Thoracic aorta (tissue), 2 donors: Measurements from ENCODE around the gene THRAP3. TPM values are rescaled to one million over a fixed set of nuclear protein-coding genes. Genes with fewer than 3 reads are reported as not detected.
"Not testable (repeated sequence)": the region's sequence is repeated elsewhere in the genome, so short reads cannot be mapped to it uniquely, and the experiment has no call there.

ENCODE experiments used
- ATAC-seq: fragments of 150-250 bp; one replicate; pipeline ENCODE4 v1.8.0; 2017; ENCODE audit warnings: low read depth; ENCODE audit not compliant: insufficient number of reproducible peaks, low FRiP score
- DNase-seq: peaks from one replicate; pipeline ENCODE4 v3.0.0-alpha.2; 2020; ENCODE audit warnings: low spot score
- H3K27ac ChIP-seq, 2 donors: fragments of 200-600 bp; sonication (generic); 1 replicate in 1 of 2; 2 replicates in 1 of 2; pipeline ENCODE4 v1.5.1; 2016; ENCODE audit warnings: mild to moderate bottlenecking in 2 of 2, moderate library complexity in 2 of 2
- H3K27me3 ChIP-seq: fragments of 200-600 bp; sonication (generic); replicated peaks from 2 replicates; pipeline ENCODE4 v1.6.0; 2016; ENCODE audit warnings: mild to moderate bottlenecking; ENCODE audit not compliant: insufficient read depth
- H3K36me3 ChIP-seq: fragments of 200-600 bp; sonication (generic); one replicate; pipeline ENCODE4 v1.5.1; 2016
- H3K4me1 ChIP-seq, 2 donors: fragments of 200-600 bp; sonication (generic); 1 replicate in 1 of 2; 2 replicates in 1 of 2; pipeline versions ENCODE4 v1.5.1 to v1.6.0; 2016; ENCODE audit warnings: low read depth in 2 of 2, mild to moderate bottlenecking in 1 of 2; ENCODE audit not compliant: control insufficient read depth in 1 of 2
- H3K4me3 ChIP-seq: fragments of 200-600 bp; sonication (generic); 2 replicates; pipeline ENCODE4 v1.5.1; 2016; ENCODE audit warnings: mild to moderate bottlenecking
- H3K9me3 ChIP-seq: fragments of 200-600 bp; sonication (generic); 2 replicates; pipeline ENCODE4 v1.5.1; 2016
- total RNA-seq, 2 donors: library from RNA; depleted of rRNA; stranded (reverse); fragments of >200 nt; gene quantifications; one replicate each; pipeline versions ENCODE4 v1.1.0 to v1.2.3, GENCODE V29; 2016
- TF ChIP-seq, protein P1 (sequence below): fragments of 200-600 bp; sonication (generic); IDR thresholded peaks from one replicate; pipeline ENCODE4 v1.5.1; 2019; ENCODE audit warnings: antibody characterized with exemption

The THRAP3 gene
- total RNA-seq, 2 donors from 2014 or later = 49.3 to 111 TPM

- H3K27ac ChIP-seq = peak overlapping the region; percentile 91 to 92
- no peaks in the 10 kb centered on the region for H3K27me3 ChIP-seq
- peak overlapping the region; percentile 28 for H3K4me3 ChIP-seq
- H3K36me3 ChIP-seq = no peaks in the 10 kb centered on the region
- TF ChIP-seq, protein P1, sequence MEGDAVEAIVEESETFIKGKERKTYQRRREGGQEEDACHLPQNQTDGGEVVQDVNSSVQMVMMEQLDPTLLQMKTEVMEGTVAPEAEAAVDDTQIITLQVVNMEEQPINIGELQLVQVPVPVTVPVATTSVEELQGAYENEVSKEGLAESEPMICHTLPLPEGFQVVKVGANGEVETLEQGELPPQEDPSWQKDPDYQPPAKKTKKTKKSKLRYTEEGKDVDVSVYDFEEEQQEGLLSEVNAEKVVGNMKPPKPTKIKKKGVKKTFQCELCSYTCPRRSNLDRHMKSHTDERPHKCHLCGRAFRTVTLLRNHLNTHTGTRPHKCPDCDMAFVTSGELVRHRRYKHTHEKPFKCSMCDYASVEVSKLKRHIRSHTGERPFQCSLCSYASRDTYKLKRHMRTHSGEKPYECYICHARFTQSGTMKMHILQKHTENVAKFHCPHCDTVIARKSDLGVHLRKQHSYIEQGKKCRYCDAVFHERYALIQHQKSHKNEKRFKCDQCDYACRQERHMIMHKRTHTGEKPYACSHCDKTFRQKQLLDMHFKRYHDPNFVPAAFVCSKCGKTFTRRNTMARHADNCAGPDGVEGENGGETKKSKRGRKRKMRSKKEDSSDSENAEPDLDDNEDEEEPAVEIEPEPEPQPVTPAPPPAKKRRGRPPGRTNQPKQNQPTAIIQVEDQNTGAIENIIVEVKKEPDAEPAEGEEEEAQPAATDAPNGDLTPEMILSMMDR = peak; percentile 88
- ATAC-seq (peak; percentile 76), DNase-seq (peak; percentile 84)
- no peaks in the 10 kb centered on the region for H3K9me3 ChIP-seq
- peaks cover 11 to 23% of the 10 kb centered on the region in 2 donors for H3K4me1 ChIP-seq
Measured at GRCh38 chr1:36187800-36188593, 36.2 kb upstream of the THRAP3 start.

GRCh38 chr1:36196805-36197204, 27.4 kb upstream of the THRAP3 start:
- not testable (repeated sequence) for H3K27ac ChIP-seq, H3K36me3 ChIP-seq, H3K4me3 ChIP-seq, DNase-seq, H3K27me3 ChIP-seq, H3K9me3 ChIP-seq, ATAC-seq
- peaks cover 0 to 16% of the 10 kb centered on the region in 2 donors for H3K4me1 ChIP-seq

DNA sequence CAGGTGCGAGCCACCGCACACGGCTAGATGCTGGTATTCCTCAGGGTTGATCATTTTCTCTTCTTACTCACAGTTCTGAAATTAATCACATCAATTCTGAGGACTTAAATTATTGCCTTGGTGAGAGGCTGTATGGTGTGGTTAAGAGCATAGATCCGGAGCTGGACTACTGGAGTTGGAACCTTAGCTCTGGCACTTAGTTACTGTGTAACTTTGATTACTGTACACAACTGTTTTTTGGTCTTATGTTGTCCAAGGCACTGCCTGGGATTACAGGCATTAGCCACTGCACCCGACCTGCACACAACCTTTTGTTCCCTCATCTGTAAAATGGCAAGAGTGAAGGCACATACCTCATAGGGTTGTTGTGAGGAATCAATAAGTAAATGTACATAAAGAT, 25.6 kb upstream of the THRAP3 start:
- Histone ChIP-seq H3K27me3 (no peaks in the 10 kb centered on the region), H3K4me1 (peaks cover 6 to 29% of the 10 kb centered on the region in 2 donors), H3K36me3 (no peaks in the 10 kb centered on the region), H3K27ac (no peak overlapping the region), H3K9me3 (no peaks in the 10 kb centered on the region), H3K4me3 (no peak overlapping the region)
- TF ChIP-seq, protein P1 = no peak
- DNase-seq (no peak), ATAC-seq (no peak)

GRCh38 chr1:36199934-36200741, 24.1 kb upstream of the THRAP3 start:
- Histone ChIP-seq H3K4me1 (peaks cover 15 to 42% of the 10 kb centered on the region in 2 donors), H3K9me3 (no peaks in the 10 kb centered on the region), H3K27me3 (no peaks in the 10 kb centered on the region), H3K4me3 (no peak overlapping the region), H3K27ac (peak overlapping the region; percentile 38 to 50), H3K36me3 (no peaks in the 10 kb centered on the region)
- DNase-seq (no peak), ATAC-seq (no peak)
- TF ChIP-seq, protein P1 = no peak

DNA sequence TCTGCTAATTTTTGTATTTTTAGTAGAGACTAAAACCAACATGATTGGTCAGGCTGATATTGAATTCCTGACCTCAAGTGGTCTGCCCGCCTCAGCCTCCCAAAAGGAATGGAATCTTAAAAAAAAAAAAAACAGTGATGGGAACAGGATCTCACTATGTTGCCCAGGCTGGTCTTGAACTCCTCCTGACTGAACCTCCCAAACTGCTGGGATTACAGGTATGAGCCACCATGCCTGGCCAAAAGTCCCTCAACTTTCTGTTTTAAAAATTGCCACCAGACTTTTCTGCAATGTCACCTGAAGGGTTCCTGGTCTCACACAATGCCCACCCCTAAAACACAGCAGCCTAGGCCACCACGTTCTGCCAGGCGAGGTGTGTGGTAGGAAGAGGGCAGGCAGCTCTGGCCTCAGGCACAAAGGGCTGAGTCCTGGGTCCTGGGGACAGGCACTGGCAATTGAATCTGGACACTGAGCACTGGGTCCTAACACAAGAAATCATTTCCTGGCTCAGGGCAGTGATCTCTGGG, 21.2 kb upstream of the THRAP3 start:
- ATAC-seq (no peak), DNase-seq (no peak)
- no peaks in the 10 kb centered on the region for H3K36me3 ChIP-seq
- no peaks in the 10 kb centered on the region for H3K27me3 ChIP-seq
- TF ChIP-seq, protein P1 = no peak
- no peaks in the 10 kb centered on the region for H3K9me3 ChIP-seq
- H3K4me1 ChIP-seq = peaks cover 23 to 66% of the 10 kb centered on the region in 2 donors
- H3K27ac ChIP-seq = peak overlapping the region; percentile 91 to 92
- no peak overlapping the region for H3K4me3 ChIP-seq
